Mesenchymal stem cell (in vitro differentiated cells and primary cell): ENCODE measurements around the gene NCOA1.

Experiments used
- DNase-seq: peaks from one replicate; pipeline ENCODE4 v3.0.0-alpha.2; 2013
- H2AFZ ChIP-seq: one replicate; pipeline ENCODE4 v1.6.1; 2013; ENCODE audit warnings: low read depth, mild to moderate bottlenecking, control low read depth, inconsistent platforms, low read length, moderate library complexity
- H2AK5ac ChIP-seq: 2 replicates; pipeline ENCODE4 v1.6.1; 2013; ENCODE audit warnings: low read length, moderate library complexity, mild to moderate bottlenecking, inconsistent platforms; ENCODE audit not compliant: severe bottlenecking
- H2BK120ac ChIP-seq: one replicate; pipeline ENCODE4 v1.6.1; 2013; ENCODE audit warnings: low read depth, mild to moderate bottlenecking, inconsistent platforms, low read length, moderate library complexity
- H2BK12ac ChIP-seq, 2 experiments: one replicate each; pipeline ENCODE4 v1.6.1; 2013; ENCODE audit warnings: inconsistent platforms in 2 of 2, low read length in 2 of 2, mild to moderate bottlenecking in 2 of 2, moderate library complexity in 2 of 2, control low read depth in 1 of 2
- H2BK15ac ChIP-seq: one replicate; pipeline ENCODE4 v1.6.1; 2013; ENCODE audit warnings: mild to moderate bottlenecking, low read depth, inconsistent platforms; ENCODE audit not compliant: poor library complexity, severe bottlenecking
- H2BK5ac ChIP-seq: 2 replicates; pipeline ENCODE4 v1.6.1; 2013; ENCODE audit warnings: low read depth, mild to moderate bottlenecking, low read length, control low read depth, inconsistent platforms; ENCODE audit not compliant: poor library complexity, severe bottlenecking
- H3K14ac ChIP-seq, 2 experiments: one replicate each; pipeline ENCODE4 v1.6.1; 2013; ENCODE audit warnings: inconsistent platforms in 2 of 2, low read length in 2 of 2, control low read depth in 1 of 2, mild to moderate bottlenecking in 1 of 2, moderate library complexity in 1 of 2
- H3K18ac ChIP-seq, 2 experiments: one replicate each; pipeline ENCODE4 v1.6.1; 2013; ENCODE audit warnings: inconsistent platforms in 2 of 2, low read length in 2 of 2, control low read depth in 1 of 2, low read depth in 1 of 2, mild to moderate bottlenecking in 1 of 2
- H3K23ac ChIP-seq, 2 experiments: one replicate each; pipeline ENCODE4 v1.6.1; 2013; ENCODE audit warnings: inconsistent platforms in 2 of 2, low read length in 2 of 2, mild to moderate bottlenecking in 2 of 2, moderate library complexity in 2 of 2, control low read depth in 1 of 2
- H3K27ac ChIP-seq: 2 replicates; pipeline ENCODE4 v1.5.1; 2013; ENCODE audit warnings: mild to moderate bottlenecking, moderate library complexity, low read length, control low read depth, inconsistent platforms; ENCODE audit not compliant: poor library complexity, severe bottlenecking
- H3K27me3 ChIP-seq, 2 experiments: 2 replicates each; pipeline versions ENCODE4 v1.6.1 to v1.7.0; 2013; ENCODE audit warnings: low read length in 2 of 2, mild to moderate bottlenecking in 2 of 2, moderate library complexity in 2 of 2, control low read depth in 1 of 2, inconsistent platforms in 1 of 2; ENCODE audit not compliant: control insufficient read depth in 1 of 2, insufficient read depth in 1 of 2
- H3K36me3 ChIP-seq, 2 experiments: 2 replicates each; pipeline versions ENCODE4 v1.6.1 to v1.7.0; 2013; ENCODE audit warnings: low read length in 2 of 2, control low read depth in 1 of 2, inconsistent platforms in 1 of 2, low read depth in 1 of 2, mild to moderate bottlenecking in 1 of 2; ENCODE audit not compliant: insufficient read depth in 2 of 2, control insufficient read depth in 1 of 2
- H3K4ac ChIP-seq, 2 experiments: one replicate each; pipeline ENCODE4 v1.6.1; 2013; ENCODE audit warnings: inconsistent platforms in 2 of 2, low read length in 2 of 2, mild to moderate bottlenecking in 2 of 2, moderate library complexity in 2 of 2, control low read depth in 1 of 2, low read depth in 1 of 2
- H3K4me1 ChIP-seq: 2 replicates; pipeline ENCODE4 v1.6.1; 2013; ENCODE audit warnings: low read depth, low read length, control low read depth; ENCODE audit not compliant: control insufficient read depth, insufficient read depth
- H3K4me2 ChIP-seq: 2 replicates; pipeline ENCODE4 v1.6.1; 2013; ENCODE audit warnings: low read length, mild to moderate bottlenecking, inconsistent platforms; ENCODE audit not compliant: poor library complexity, severe bottlenecking
- H3K4me3 ChIP-seq, 2 experiments: 2 replicates each; pipeline versions ENCODE4 v1.5.1 to v1.7.0; 2013; ENCODE audit warnings: low read length in 2 of 2, mild to moderate bottlenecking in 2 of 2, control low read depth in 1 of 2, low read depth in 1 of 2; ENCODE audit not compliant: insufficient read depth in 1 of 2
- H3K79me1 ChIP-seq: replicated peaks from 2 replicates; pipeline ENCODE4 v1.6.1; 2013; ENCODE audit warnings: mild to moderate bottlenecking, control low read depth, low read length, inconsistent platforms; ENCODE audit not compliant: poor library complexity, severe bottlenecking
- H3K9ac ChIP-seq: 2 replicates; pipeline ENCODE4 v1.7.0; 2013; ENCODE audit warnings: mild to moderate bottlenecking, low read length, moderate library complexity
- H3K9me3 ChIP-seq: 2 replicates; pipeline ENCODE4 v1.7.0; 2013; ENCODE audit warnings: mild to moderate bottlenecking, low read length; ENCODE audit not compliant: control insufficient read depth
- H4K8ac ChIP-seq: one replicate; pipeline ENCODE4 v1.6.1; 2013; ENCODE audit warnings: inconsistent platforms, mild to moderate bottlenecking, low read length, moderate library complexity
- H4K91ac ChIP-seq: one replicate; pipeline ENCODE4 v1.6.1; 2013; ENCODE audit warnings: mild to moderate bottlenecking, low read length, inconsistent platforms
- WGBS: methylation state at CpG from one replicate; pipeline ENCODE4 v1.1.7; 2013; ENCODE audit warnings: mixed read lengths; 5-methylcytosine and 5-hydroxymethylcytosine counted together

The NCOA1 gene

GRCh38 chr2:24515831-24516230 lies 24.8 kb downstream of the NCOA1 start:
- DNase-seq, result no peak
- Histone ChIP-seq H3K14ac (no peak overlapping the region), H4K8ac (no peak overlapping the region), H3K9me3 (no peaks in the 10 kb centered on the region), H3K23ac (no peak overlapping the region), H3K79me1 (peaks cover 10% of the 10 kb centered on the region), H2BK12ac (no peak overlapping the region), H3K27ac (no peak overlapping the region), H3K18ac (no peak overlapping the region), H3K36me3 (no peaks in the 10 kb centered on the region), H2BK5ac (no peak overlapping the region), H3K4me2 (no peak overlapping the region), H2BK15ac (no peak overlapping the region), H3K4me1 (no peaks in the 10 kb centered on the region), H4K91ac (no peak overlapping the region), H3K4ac (no peak overlapping the region), H2AK5ac (no peak overlapping the region), H3K4me3 (no peak overlapping the region), H3K9ac (no peak overlapping the region), H3K27me3 (no peaks in the 10 kb centered on the region), H2AFZ (no peak overlapping the region), H2BK120ac (no peak overlapping the region)
- WGBS, result no CpG with 5 or more reads among the region's 2 CpGs

DNA sequence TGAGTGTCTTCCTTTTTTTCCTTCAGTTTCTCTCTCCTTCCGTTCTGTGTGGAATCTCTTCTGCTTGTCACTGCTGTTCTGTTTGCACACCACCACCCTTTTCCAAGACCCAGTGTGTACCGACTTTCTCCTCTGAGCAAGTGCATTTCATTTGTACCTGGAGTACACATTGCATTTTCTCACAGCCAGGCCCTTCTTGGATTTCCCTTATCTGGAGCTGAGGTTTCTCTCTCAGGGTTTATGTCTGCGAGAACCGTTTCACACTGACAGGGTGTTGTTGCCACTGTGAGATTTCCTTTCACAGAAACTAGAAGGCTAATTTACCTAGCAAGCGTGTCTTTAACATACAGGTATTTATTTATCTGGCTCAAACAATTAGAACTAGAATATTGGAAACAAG lies 26.2 kb downstream of the NCOA1 start:
- no peak overlapping the region for H2BK5ac ChIP-seq
- no peaks in the 10 kb centered on the region for H3K36me3 ChIP-seq
- no peak overlapping the region for H3K9ac ChIP-seq
- H3K18ac ChIP-seq, result no peak overlapping the region
- no peak overlapping the region for H3K4me2 ChIP-seq
- no peak overlapping the region for H3K4ac ChIP-seq
- 71% methylated on average over 4 of the region's 5 CpGs for WGBS
- H2BK120ac ChIP-seq, result no peak overlapping the region
- H4K8ac ChIP-seq, result no peak overlapping the region
- no peak overlapping the region for H2AFZ ChIP-seq
- no peaks in the 10 kb centered on the region for H3K9me3 ChIP-seq
- no peak for DNase-seq
- H3K79me1 ChIP-seq, result peaks cover 10% of the 10 kb centered on the region
- H4K91ac ChIP-seq, result no peak overlapping the region
- no peaks in the 10 kb centered on the region for H3K27me3 ChIP-seq
- H2AK5ac ChIP-seq, result no peak overlapping the region
- no peaks in the 10 kb centered on the region for H3K4me1 ChIP-seq
- no peak overlapping the region for H3K27ac ChIP-seq
- no peak overlapping the region for H2BK12ac ChIP-seq
- H2BK15ac ChIP-seq, result no peak overlapping the region
- no peak overlapping the region for H3K4me3 ChIP-seq
- no peak overlapping the region for H3K14ac ChIP-seq
- no peak overlapping the region for H3K23ac ChIP-seq

- Histone ChIP-seq H3K4me2 (no peak overlapping the region), H2BK5ac (no peak overlapping the region), H3K9me3 (no peaks in the 10 kb centered on the region), H3K4me3 (no peak overlapping the region), H3K79me1 (peaks cover 10% of the 10 kb centered on the region), H4K8ac (no peak overlapping the region), H2BK15ac (no peak overlapping the region), H2AK5ac (no peak overlapping the region), H3K14ac (no peak overlapping the region), H3K36me3 (no peaks in the 10 kb centered on the region), H3K9ac (no peak overlapping the region), H4K91ac (no peak overlapping the region), H3K4me1 (peaks cover 2% of the 10 kb centered on the region), H2BK12ac (no peak overlapping the region), H3K27me3 (no peaks in the 10 kb centered on the region), H3K18ac (no peak overlapping the region), H3K23ac (no peak overlapping the region), H3K27ac (no peak overlapping the region), H2AFZ (no peak overlapping the region), H2BK120ac (no peak overlapping the region), H3K4ac (no peak overlapping the region)
- whole genome bisulfite sequencing, result no CpG with 5 or more reads among the region's 1 CpG
- DNase-seq, result no peak
Measured at GRCh38 chr2:24520175-24520574, 29.1 kb downstream of the NCOA1 start.

DNA sequence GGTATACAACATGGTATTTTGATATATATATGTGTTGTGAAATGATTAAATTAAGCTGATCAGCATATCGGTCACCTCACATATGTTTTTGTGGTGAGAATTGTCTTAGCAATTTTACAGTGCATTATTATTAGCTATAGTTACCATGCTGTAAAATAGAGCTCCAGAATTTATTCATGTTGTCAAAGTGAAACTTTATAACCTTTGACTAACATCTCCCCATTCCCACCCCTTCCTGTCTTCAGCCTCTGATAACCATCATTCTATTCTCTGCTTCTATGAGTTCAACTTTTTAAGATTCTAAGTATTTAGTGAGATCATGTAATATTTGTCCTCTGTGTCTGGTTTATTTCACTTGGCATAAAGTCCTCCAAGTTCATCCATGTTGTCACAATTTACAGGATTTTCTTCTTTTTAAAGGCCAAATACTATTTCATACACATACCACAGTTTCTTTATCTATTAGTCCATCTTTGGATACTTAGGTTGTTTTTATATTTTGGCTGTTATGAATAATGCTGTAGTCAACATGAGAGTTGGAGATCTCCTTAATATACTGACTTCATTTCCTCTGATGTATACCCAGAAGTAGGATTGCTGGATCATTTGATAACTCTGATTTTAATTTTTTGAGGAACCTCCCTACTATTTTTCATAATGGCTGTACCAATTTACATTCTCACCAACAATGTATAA lies 30.3 kb downstream of the NCOA1 start:
- H4K8ac ChIP-seq, result no peak overlapping the region
- H4K91ac ChIP-seq, result no peak overlapping the region
- no peak overlapping the region for H3K14ac ChIP-seq
- no peaks in the 10 kb centered on the region for H3K27me3 ChIP-seq
- no peak overlapping the region for H3K27ac ChIP-seq
- H2BK15ac ChIP-seq, result no peak overlapping the region
- no peak overlapping the region for H3K9ac ChIP-seq
- no peak overlapping the region for H2BK120ac ChIP-seq
- H2BK5ac ChIP-seq, result no peak overlapping the region
- H3K18ac ChIP-seq, result no peak overlapping the region
- H2AK5ac ChIP-seq, result no peak overlapping the region
- no peak overlapping the region for H2BK12ac ChIP-seq
- H3K4me2 ChIP-seq, result no peak overlapping the region
- peaks cover 2% of the 10 kb centered on the region for H3K4me1 ChIP-seq
- H3K36me3 ChIP-seq, result no peaks in the 10 kb centered on the region
- H3K23ac ChIP-seq, result no peak overlapping the region
- no peaks in the 10 kb centered on the region for H3K9me3 ChIP-seq
- no CpG with 5 or more reads among the region's 1 CpG for WGBS
- H3K4me3 ChIP-seq, result no peak overlapping the region
- H3K4ac ChIP-seq, result no peak overlapping the region
- DNase-seq, result no peak
- no peak overlapping the region for H2AFZ ChIP-seq
- peaks cover 8% of the 10 kb centered on the region for H3K79me1 ChIP-seq
